OCI-LY7 (cell line): ENCODE results near the gene SLC17A9.

ENCODE experiments used
- CTCF ChIP-seq: fragments of 200-600 bp; sonication (generic); conservative IDR thresholded peaks from 2 replicates; pipeline ENCODE4 v1.5.1; 2014; ENCODE audit warnings: mild to moderate bottlenecking, antibody characterized with exemption, low read length, moderate library complexity, mixed read lengths
- EZH2phosphoT487 ChIP-seq: fragments of 200-600 bp; sonication (generic); IDR thresholded peaks from 2 replicates; pipeline ENCODE4 v1.6.1; 2018; ENCODE audit warnings: low read depth, borderline replicate concordance, mild to moderate bottlenecking, mixed run types, antibody characterized with exemption, low read length, moderate library complexity, mixed read lengths

GRCh38 chr20:62964700-62965099, 12.2 kb downstream of the SLC17A9 start:
- TF ChIP-seq CTCF (no peak), EZH2phosphoT487 (no peak)
